ENCODE measurements around the gene MISP3. TPM values are rescaled to one million over a fixed set of nuclear protein-coding genes. Genes with fewer than 3 reads are reported as not detected.
"Not testable (repeated sequence)": the region's sequence is repeated elsewhere in the genome, so short reads cannot be mapped to it uniquely, and the experiment has no call there.

The MISP3 gene
- total RNA-seq, result 1.8 and 2.1 TPM in 2 replicates
- long read RNA-seq, result 0 reads

- Mint-ChIP-seq H3K4me1 (ENCODE audit: unreplicated experiment) (peaks cover 22% of the 10 kb centered on the region), H3K36me3 (ENCODE audit: unreplicated experiment) (no peaks in the 10 kb centered on the region), H3K9me3 (ENCODE audit: unreplicated experiment) (no peaks in the 10 kb centered on the region), H3K4me3 (ENCODE audit: unreplicated experiment) (peak within 1 kb of the TSS; percentile 91), H3K27ac (ENCODE audit: unreplicated experiment) (peak within 1 kb of the TSS; percentile 65), H3K27me3 (ENCODE audit: unreplicated experiment) (no peaks in the 10 kb centered on the region)
- DNase-seq (ENCODE audit: extremely low spot score, unreplicated experiment), result no peak
- TF ChIP-seq CTCF (IDR thresholded peaks at IDR 0.05), result no peak
Observed at GRCh38 chr19:14072535-14073260, at the start of gene MISP3. MISP3 (plus strand) TSS chr19:14072786; CDS start chr19:14073310, 524 bp downstream.

- Mint-ChIP-seq H3K36me3 (ENCODE audit: unreplicated experiment) (no peaks in the 10 kb centered on the region), H3K27ac (ENCODE audit: unreplicated experiment) (peak overlapping the region; percentile 67), H3K9me3 (ENCODE audit: unreplicated experiment) (no peaks in the 10 kb centered on the region), H3K4me1 (ENCODE audit: unreplicated experiment) (peaks cover 5% of the 10 kb centered on the region), H3K27me3 (ENCODE audit: unreplicated experiment) (peaks cover 7% of the 10 kb centered on the region), H3K4me3 (ENCODE audit: unreplicated experiment) (no peak overlapping the region)
- DNase-seq (ENCODE audit: extremely low spot score, unreplicated experiment), result no peak
- TF ChIP-seq CTCF (IDR thresholded peaks at IDR 0.05), result peak; percentile 56
Observed at GRCh38 chr19:14023404-14024235, 49.0 kb upstream of the MISP3 start.

GRCh38 chr19:14026652-14027192 lies 45.9 kb upstream of the MISP3 start:
- DNase-seq (ENCODE audit: extremely low spot score, unreplicated experiment); H3K36me3 Mint-ChIP-seq (ENCODE audit: unreplicated experiment); H3K9me3 Mint-ChIP-seq (ENCODE audit: unreplicated experiment); H3K4me1 Mint-ChIP-seq (ENCODE audit: unreplicated experiment); H3K4me3 Mint-ChIP-seq (ENCODE audit: unreplicated experiment); H3K27me3 Mint-ChIP-seq (ENCODE audit: unreplicated experiment); H3K27ac Mint-ChIP-seq (ENCODE audit: unreplicated experiment): not testable (repeated sequence)

GRCh38 chr19:14027856-14028450 lies 44.6 kb upstream of the MISP3 start, which contains the start of gene RLN3:
RLN3 (plus strand) TSS chr19:14028148; CDS start chr19:14028205, 57 bp downstream.
- Mint-ChIP-seq H3K4me3 (ENCODE audit: unreplicated experiment) (no peak within 1 kb of the TSS), H3K27ac (ENCODE audit: unreplicated experiment) (no peak within 1 kb of the TSS), H3K9me3 (ENCODE audit: unreplicated experiment) (no peaks in the 10 kb centered on the region), H3K27me3 (ENCODE audit: unreplicated experiment) (peaks cover 7% of the 10 kb centered on the region), H3K4me1 (ENCODE audit: unreplicated experiment) (peaks cover 9% of the 10 kb centered on the region), H3K36me3 (ENCODE audit: unreplicated experiment) (no peaks in the 10 kb centered on the region)
- DNase-seq (ENCODE audit: extremely low spot score, unreplicated experiment), result no peak
- no peak for TF ChIP-seq CTCF (IDR thresholded peaks at IDR 0.05)

- no peak for DNase-seq (ENCODE audit: extremely low spot score, unreplicated experiment)
- Mint-ChIP-seq H3K4me1 (ENCODE audit: unreplicated experiment) (peaks cover 4% of the 10 kb centered on the region), H3K4me3 (ENCODE audit: unreplicated experiment) (no peak overlapping the region), H3K27ac (ENCODE audit: unreplicated experiment) (no peak overlapping the region), H3K36me3 (ENCODE audit: unreplicated experiment) (no peaks in the 10 kb centered on the region), H3K9me3 (ENCODE audit: unreplicated experiment) (no peaks in the 10 kb centered on the region), H3K27me3 (ENCODE audit: unreplicated experiment) (peaks cover 7% of the 10 kb centered on the region)
- no peak for TF ChIP-seq CTCF (IDR thresholded peaks at IDR 0.05)
Observed at GRCh38 chr19:14028901-14029300, 43.7 kb upstream of the MISP3 start.

All from osteocyte (in vitro differentiated cells).